ENCODE data around the gene PRKD3. TPM values are rescaled to one million over a fixed set of nuclear protein-coding genes. Genes with fewer than 3 reads are reported as not detected.

Gene PRKD3
- total and polyA plus RNA-seq, 2 of the 13 experiments (the other 11 are each of a cell fraction or from before 2014, with no cell fraction given) = 11.6 to 38.4 TPM

DNA sequence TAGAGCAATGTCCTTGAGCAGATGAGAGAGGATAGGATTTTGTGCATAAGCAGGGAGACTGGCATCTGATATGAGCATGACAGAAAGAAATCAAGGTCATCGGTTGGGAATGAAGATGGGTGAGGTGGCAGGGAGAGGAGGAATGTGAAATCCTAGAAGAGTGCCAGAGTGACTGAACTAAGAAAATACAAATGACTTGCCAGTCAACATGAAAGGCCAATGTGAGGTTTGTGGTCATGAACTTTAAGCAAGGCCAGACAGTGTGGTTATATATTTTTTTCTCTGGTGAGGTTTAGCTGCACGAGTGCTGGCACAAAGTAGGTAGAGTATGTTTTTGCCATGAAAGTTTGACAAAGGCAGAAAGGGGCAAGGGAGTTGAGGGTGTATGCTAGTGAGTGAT is 41.0 kb upstream of the PRKD3 start:
- H4K20me1 ChIP-seq (ENCODE audit: insufficient read depth, low read length) = no peaks in the 10 kb centered on the region
- ATAC-seq = no peak
- ChIA-PET CTCF (ENCODE audit: low intra/inter-chr PET ratio, low total read pairs) (no interaction called here), POLR2A (no interaction called here)
- no peaks in the 10 kb centered on the region for H3K4me1 ChIP-seq (ENCODE audit: insufficient read depth, low read length)
- in situ Hi-C loops (cut with HindIII; ENCODE audit: extremely low pct_ligation_motif_present, low pct_unique_long_range_greater_than_20kb) = no loop called here
- no peak overlapping the region for H3K9ac ChIP-seq (ENCODE audit: insufficient read depth, low read depth, low read length)
- peaks cover 0 to 4% of the 10 kb centered on the region in 2 experiments; a peak in 3 of 5 replicates for H3K27me3 ChIP-seq (ENCODE audit: control insufficient read depth in 1 of 2, insufficient read depth in 2 of 2, low read length in 2 of 2)
- 52% methylated on average over 2 of the region's 2 CpGs for WGBS (ENCODE audit: low lambda C conversion rate)
- DNase-seq (ENCODE audit: low spot score) = no peak
- H3K9me3 ChIP-seq (ENCODE audit: low read length) = no peaks in the 10 kb centered on the region
- BruUV-seq (replicated peaks) = no TSS peak
- intact Hi-C loops (cut with micrococcal nuclease; ENCODE audit: unreplicated experiment) = no loop called here
- H3K36me3 ChIP-seq (replicated peaks in 1 of 2; ENCODE audit: control insufficient read depth in 1 of 2, insufficient read depth in 2 of 2, low read length in 2 of 2) = no peaks in the 10 kb centered on the region
- no peaks in the 10 kb centered on the region for H3K79me2 ChIP-seq (ENCODE audit: insufficient read depth, low read length)
- no peak overlapping the region for H3K4me2 ChIP-seq (ENCODE audit: low read depth, low read length)
- H3K27ac ChIP-seq (ENCODE audit: extremely low read length, insufficient read depth, low read length) = no peak overlapping the region
- H3K4me3 ChIP-seq (replicated peaks in 1 of 3; ENCODE audit: insufficient read depth in 1 of 3, low read depth in 2 of 3, low read length in 3 of 3) = no peak overlapping the region
- FAIRE-seq = no peak
- no peak for TF ChIP-seq MYC (CRISPR knock-in tag; IDR thresholded peaks at IDR 0.05; ENCODE audit: borderline replicate concordance)
- TF ChIP-seq SIX1 (CRISPR knock-in tag; IDR thresholded peaks at IDR 0.05; ENCODE audit: borderline replicate concordance) = no peak
- TF ChIP-seq, protein P1, sequence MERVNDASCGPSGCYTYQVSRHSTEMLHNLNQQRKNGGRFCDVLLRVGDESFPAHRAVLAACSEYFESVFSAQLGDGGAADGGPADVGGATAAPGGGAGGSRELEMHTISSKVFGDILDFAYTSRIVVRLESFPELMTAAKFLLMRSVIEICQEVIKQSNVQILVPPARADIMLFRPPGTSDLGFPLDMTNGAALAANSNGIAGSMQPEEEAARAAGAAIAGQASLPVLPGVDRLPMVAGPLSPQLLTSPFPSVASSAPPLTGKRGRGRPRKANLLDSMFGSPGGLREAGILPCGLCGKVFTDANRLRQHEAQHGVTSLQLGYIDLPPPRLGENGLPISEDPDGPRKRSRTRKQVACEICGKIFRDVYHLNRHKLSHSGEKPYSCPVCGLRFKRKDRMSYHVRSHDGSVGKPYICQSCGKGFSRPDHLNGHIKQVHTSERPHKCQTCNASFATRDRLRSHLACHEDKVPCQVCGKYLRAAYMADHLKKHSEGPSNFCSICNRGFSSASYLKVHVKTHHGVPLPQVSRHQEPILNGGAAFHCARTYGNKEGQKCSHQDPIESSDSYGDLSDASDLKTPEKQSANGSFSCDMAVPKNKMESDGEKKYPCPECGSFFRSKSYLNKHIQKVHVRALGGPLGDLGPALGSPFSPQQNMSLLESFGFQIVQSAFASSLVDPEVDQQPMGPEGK (CRISPR knock-in tag; IDR thresholded peaks at IDR 0.05) = no peak
- no peak for TF ChIP-seq ZNF530 (CRISPR knock-in tag; IDR thresholded peaks at IDR 0.05; ENCODE audit: low read depth)
- TF ChIP-seq ELF3 (CRISPR knock-in tag; IDR thresholded peaks at IDR 0.05) = no peak
- no peak for TF ChIP-seq ZNF350 (CRISPR knock-in tag; IDR thresholded peaks at IDR 0.05; ENCODE audit: borderline replicate concordance, low read depth)
- no peak for TF ChIP-seq KAT8 (CRISPR knock-in tag; IDR thresholded peaks at IDR 0.05)
- TF ChIP-seq NFIB (CRISPR knock-in tag; IDR thresholded peaks at IDR 0.05; ENCODE audit: borderline replicate concordance) = no peak
- TF ChIP-seq ZNF264 (CRISPR knock-in tag; IDR thresholded peaks at IDR 0.05) = no peak
- no peak for TF ChIP-seq ZFP36 (IDR thresholded peaks at IDR 0.05; ENCODE audit: borderline replicate concordance, low read depth, low read length, partially characterized antibody)
- TF ChIP-seq CC2D1A (CRISPR knock-in tag; IDR thresholded peaks at IDR 0.05) = no peak
- no peak for TF ChIP-seq SATB2 (CRISPR knock-in tag; IDR thresholded peaks at IDR 0.05)
- TF ChIP-seq HCFC1 (IDR thresholded peaks at IDR 0.05; ENCODE audit: low read depth, low read length) = no peak
- TF ChIP-seq YEATS4 (CRISPR knock-in tag; IDR thresholded peaks at IDR 0.05; ENCODE audit: borderline replicate concordance) = no peak
- TF ChIP-seq ZNF563 (CRISPR knock-in tag; IDR thresholded peaks at IDR 0.05) = no peak
- H2AFZ ChIP-seq (ENCODE audit: low read length) = no peak overlapping the region
